Ovary (tissue), 9 donors: ENCODE results near the gene PARD3. TPM values are rescaled to one million over a fixed set of nuclear protein-coding genes. Genes with fewer than 3 reads are reported as not detected.

Source experiments
- DNase-seq, 5 donors: peaks; one replicate each; pipeline ENCODE4 v3.0.0-alpha.2; 2019 to 2020
- H3K27ac ChIP-seq, 2 donors: fragments of 200-600 bp; one replicate each; pipeline versions ENCODE4 v1.5.1 to v1.8.0; 2019 to 2022
- H3K27me3 ChIP-seq: fragments of 200-600 bp; one replicate; pipeline ENCODE4 v1.8.0; 2022
- H3K36me3 ChIP-seq: fragments of 200-600 bp; sonication (generic); one replicate; pipeline ENCODE4 v1.5.1; 2019
- H3K4me1 ChIP-seq: one replicate; pipeline ENCODE4 v1.8.1; 2013; ENCODE audit warnings: mild to moderate bottlenecking, moderate library complexity; ENCODE audit not compliant: insufficient read depth
- H3K4me3 ChIP-seq: fragments of 200-600 bp; sonication (generic); one replicate; pipeline ENCODE4 v1.5.1; 2017
- H3K9me3 ChIP-seq, 2 donors: fragments of 200-600 bp in 1 of 2; sonication (generic) in 1 of 2; one replicate each; pipeline versions ENCODE4 v1.5.1 to v1.8.1; 2013 to 2019; ENCODE audit warnings: mild to moderate bottlenecking in 1 of 2, moderate library complexity in 1 of 2
- EP300 ChIP-seq: sonication (generic); formaldehyde crosslinking; IDR thresholded peaks from one replicate; pipeline ENCODE4 v1.6.1; 2017; ENCODE audit warnings: antibody characterized with exemption
- POLR2A ChIP-seq: fragments of 450-650 bp; IDR thresholded peaks from one replicate; pipeline ENCODE4 v1.6.1; 2017; ENCODE audit warnings: antibody characterized with exemption, mild to moderate bottlenecking, moderate library complexity
- WGBS, 3 donors: extraction: QIAGEN DNeasy Blood & Tissue Kit in 1 of 3; methylation state at CpG; one replicate each; pipeline versions ENCODE4 v1.1.5 to v1.1.7; 2013 to 2017; 5-methylcytosine and 5-hydroxymethylcytosine counted together
- intact Hi-C, 4 donors: fragments of 100-400 bp; cut with DNase I; formaldehyde crosslinking; loops; one replicate each; pipeline versions ENCODE4 v1.11.0 to v1.15.1; 2022 to 2023
- polyA plus RNA-seq, 2 donors: library from polyadenylated mRNA; stranded (reverse); fragments of 200-250 nt in 1 of 2; fragments of 350-450 nt in 1 of 2; fragmentation: Illumina TruSeq in 1 of 2; extraction: RNeasy Lipid Tissue Mini Kit (QIAGEN cat#74804) in 1 of 2; gene quantifications; one replicate each; pipeline ENCODE4 v1.2.3, GENCODE V29; 2013 to 2014
- total RNA-seq, 7 donors: library from RNA; depleted of rRNA in 2 of 7; stranded (reverse); fragments of >200 nt in 2 of 7; fragmentation: NEBNext Ultra II Directional in 3 of 7; extraction: Animal tissue kit (Norgen Biotek cat#: 25700) in 3 of 7; gene quantifications; one replicate each; pipeline versions ENCODE4 v1.1.0 to v1.2.4, GENCODE V29; 2016 to 2023
- TF ChIP-seq, protein P1 (sequence below), 3 donors: fragments of 450-650 bp in 2 of 3; fragments of 200-600 bp in 1 of 3; IDR thresholded peaks; one replicate each; pipeline versions ENCODE4 v1.5.1 to v1.8.0; 2016 to 2022; ENCODE audit warnings: antibody characterized with exemption in 3 of 3, mild to moderate bottlenecking in 1 of 3
- donor health status: DM: no; HTN: no; CAD: no; lungs with moderate emphysema.
- donor health status: DM: no; HTN: no; CAD: no.
- donor health status: Bipolar disorder and iron deficiency.
- donor health status: DM: yes; HTN: yes; CAD: no.
- donor health status: DM: no; HTN: no; CAD: no.
- donor health status: DM: yes; HTN: yes; CAD: no.

PARD3 gene
- total and polyA plus RNA-seq, 9 donors = 31.8 to 92.3 (median 67.1) TPM

DNA sequence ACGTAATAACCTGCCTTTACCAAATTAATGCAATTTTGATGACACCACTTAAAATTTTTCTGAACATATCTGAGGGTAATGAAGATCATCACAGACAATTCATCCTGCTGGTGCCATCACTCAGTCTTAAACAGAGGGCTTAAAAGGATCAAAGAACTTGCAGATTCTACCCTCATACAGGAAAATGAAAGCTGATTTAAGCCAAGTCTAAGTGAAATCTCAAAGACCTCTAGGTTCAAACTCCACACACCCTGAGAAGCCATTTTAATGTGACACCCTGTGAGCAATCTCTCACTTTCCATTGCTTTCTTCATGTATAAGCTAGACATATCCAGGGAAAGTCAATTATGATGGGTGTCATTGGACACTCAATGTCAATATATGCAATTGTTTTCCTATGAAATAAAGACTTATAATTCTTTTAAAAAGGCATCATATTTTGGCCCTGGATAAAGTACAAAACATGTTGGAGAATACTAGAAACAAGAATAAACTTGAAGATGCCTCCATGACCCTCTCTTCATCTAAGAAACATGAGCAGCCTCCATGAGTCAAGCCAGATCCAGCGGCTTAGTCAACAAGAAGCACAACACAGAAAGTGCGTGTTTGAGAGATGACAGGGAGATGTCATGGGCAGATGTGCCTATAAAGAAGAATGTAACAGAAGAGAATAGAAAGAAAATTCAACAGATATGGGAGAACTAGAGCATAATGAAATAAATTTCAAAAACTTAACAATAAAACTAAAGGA, 291.9 kb downstream of the PARD3 start:
- H3K4me3 ChIP-seq = no peak overlapping the region
- intact Hi-C loops = no loop called here
- no peaks in the 10 kb centered on the region for H3K9me3 ChIP-seq
- 91 to 96% (median 95%) methylated on average over 3 of the region's 3 CpGs for whole genome bisulfite sequencing, 3 donors
- no peak for TF ChIP-seq POLR2A
- TF ChIP-seq, protein P1, sequence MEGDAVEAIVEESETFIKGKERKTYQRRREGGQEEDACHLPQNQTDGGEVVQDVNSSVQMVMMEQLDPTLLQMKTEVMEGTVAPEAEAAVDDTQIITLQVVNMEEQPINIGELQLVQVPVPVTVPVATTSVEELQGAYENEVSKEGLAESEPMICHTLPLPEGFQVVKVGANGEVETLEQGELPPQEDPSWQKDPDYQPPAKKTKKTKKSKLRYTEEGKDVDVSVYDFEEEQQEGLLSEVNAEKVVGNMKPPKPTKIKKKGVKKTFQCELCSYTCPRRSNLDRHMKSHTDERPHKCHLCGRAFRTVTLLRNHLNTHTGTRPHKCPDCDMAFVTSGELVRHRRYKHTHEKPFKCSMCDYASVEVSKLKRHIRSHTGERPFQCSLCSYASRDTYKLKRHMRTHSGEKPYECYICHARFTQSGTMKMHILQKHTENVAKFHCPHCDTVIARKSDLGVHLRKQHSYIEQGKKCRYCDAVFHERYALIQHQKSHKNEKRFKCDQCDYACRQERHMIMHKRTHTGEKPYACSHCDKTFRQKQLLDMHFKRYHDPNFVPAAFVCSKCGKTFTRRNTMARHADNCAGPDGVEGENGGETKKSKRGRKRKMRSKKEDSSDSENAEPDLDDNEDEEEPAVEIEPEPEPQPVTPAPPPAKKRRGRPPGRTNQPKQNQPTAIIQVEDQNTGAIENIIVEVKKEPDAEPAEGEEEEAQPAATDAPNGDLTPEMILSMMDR (IDR thresholded peaks at IDR 0.05) = no peak
- no peak for TF ChIP-seq EP300
- H3K27me3 ChIP-seq = no peaks in the 10 kb centered on the region
- H3K36me3 ChIP-seq = no peaks in the 10 kb centered on the region
- no peak for DNase-seq
- H3K27ac ChIP-seq = no peak overlapping the region
- H3K4me1 ChIP-seq = peaks cover 6% of the 10 kb centered on the region

DNA sequence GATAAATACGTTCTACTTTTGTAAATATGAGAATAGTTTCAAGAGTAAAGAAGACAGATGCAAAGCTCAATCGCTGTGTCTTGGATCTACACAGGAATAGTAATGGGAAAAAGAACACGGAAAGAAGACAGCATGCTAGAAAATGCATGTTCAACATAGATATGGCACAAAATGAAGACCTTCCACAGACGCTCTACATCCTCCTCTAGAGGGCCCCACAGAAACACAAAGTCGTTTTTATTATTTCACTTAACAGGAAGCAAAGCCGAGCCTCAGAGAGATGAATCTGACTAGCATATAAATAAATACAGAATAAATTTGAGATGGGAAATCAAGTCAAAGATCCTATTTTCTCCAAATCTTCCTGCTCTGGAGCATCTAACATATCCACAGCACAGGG, 292.6 kb downstream of the PARD3 start:
- TF ChIP-seq POLR2A = no peak
- H3K27ac ChIP-seq = no peak overlapping the region
- WGBS, 3 donors = 65 to 75% (median 75%) methylated on average over 6 of the region's 6 CpGs
- H3K9me3 ChIP-seq = no peaks in the 10 kb centered on the region
- H3K4me1 ChIP-seq = peaks cover 5% of the 10 kb centered on the region
- no peak for DNase-seq
- no peaks in the 10 kb centered on the region for H3K27me3 ChIP-seq
- H3K4me3 ChIP-seq = no peak overlapping the region
- intact Hi-C loops = no loop called here
- no peaks in the 10 kb centered on the region for H3K36me3 ChIP-seq

DNA sequence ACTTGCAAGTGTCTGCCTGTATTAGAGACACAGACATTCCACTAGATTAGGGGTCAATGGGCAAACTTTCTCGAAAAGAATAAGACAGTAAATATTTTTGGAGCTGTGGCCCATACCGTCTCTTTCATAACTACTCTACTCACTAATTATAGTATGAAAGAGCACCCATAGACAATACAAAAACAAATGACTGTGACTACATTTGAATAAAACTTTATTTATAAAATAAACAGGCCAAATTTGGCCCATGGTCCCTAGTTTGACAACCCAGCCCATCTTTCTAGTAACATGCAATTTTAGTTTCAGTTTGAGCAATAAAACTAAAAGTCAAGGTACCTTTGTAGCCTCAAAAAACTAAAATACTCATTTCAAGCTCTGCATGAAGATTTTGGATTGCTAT, 294.6 kb downstream of the PARD3 start:
- DNase-seq = no peak
- Histone ChIP-seq H3K36me3 (no peaks in the 10 kb centered on the region), H3K4me3 (no peak overlapping the region), H3K9me3 (no peaks in the 10 kb centered on the region), H3K4me1 (no peaks in the 10 kb centered on the region), H3K27ac (no peak overlapping the region), H3K27me3 (no peaks in the 10 kb centered on the region)
- WGBS, 3 donors = 86 to 91% (median 90%) methylated on average over 2 of the region's 2 CpGs
- intact Hi-C loops = no loop called here
- TF ChIP-seq EP300 (no peak), POLR2A (no peak)
- TF ChIP-seq, protein P1 (IDR thresholded peaks at IDR 0.05) = no peak

DNA sequence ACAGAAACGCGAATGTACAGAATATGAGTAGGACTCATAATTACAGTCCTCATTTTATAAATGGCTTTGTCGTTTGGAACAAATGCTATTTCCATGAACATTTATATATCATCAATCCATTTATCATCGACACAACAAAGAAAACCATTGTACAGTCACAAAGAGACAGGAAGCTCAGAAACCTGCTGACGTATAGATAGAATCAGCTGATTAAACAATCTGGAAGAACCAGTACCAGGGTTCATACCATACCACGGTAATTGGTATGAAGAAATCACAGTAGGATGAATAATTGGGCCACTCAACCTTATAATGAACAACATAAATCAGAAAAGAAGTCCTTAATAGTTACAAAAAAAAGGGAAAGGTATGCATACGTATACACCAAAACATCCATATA, 295.0 kb downstream of the PARD3 start:
- H3K27ac ChIP-seq = no peak overlapping the region
- intact Hi-C loops = no loop called here

DNA sequence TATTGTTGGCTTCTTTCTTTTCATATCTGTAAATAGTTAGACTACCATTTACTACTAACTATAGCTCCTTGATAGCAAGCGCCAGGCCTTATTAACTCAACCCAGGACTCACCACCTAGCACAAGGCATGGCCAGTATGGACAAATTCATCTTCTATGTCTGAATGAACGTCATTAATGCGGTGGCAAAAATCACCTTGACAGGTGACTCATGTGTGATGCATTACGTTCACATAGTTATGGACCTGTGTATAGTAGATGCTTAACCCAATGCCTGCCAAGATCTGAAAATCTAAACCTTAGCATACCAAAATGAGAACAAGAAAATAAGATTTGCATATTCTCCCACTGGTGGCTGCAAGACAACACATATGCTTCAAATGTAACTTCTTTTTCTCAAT, 300.8 kb downstream of the PARD3 start:
- H3K4me1 ChIP-seq = no peaks in the 10 kb centered on the region
- no peaks in the 10 kb centered on the region for H3K9me3 ChIP-seq
- H3K36me3 ChIP-seq = no peaks in the 10 kb centered on the region
- WGBS, 3 donors = 93 to 100% (median 99%) methylated on average over 4 of the region's 4 CpGs
- no peak for DNase-seq
- no peak overlapping the region for H3K27ac ChIP-seq
- intact Hi-C loops = no loop called here
- no peak overlapping the region for H3K4me3 ChIP-seq
- no peaks in the 10 kb centered on the region for H3K27me3 ChIP-seq
- no peak for TF ChIP-seq EP300
- TF ChIP-seq POLR2A = no peak
- TF ChIP-seq, protein P1 (IDR thresholded peaks at IDR 0.05) = no peak

More for the DNA sequence above, 295.0 kb downstream of the PARD3 start:
- H3K9me3 ChIP-seq = no peaks in the 10 kb centered on the region
- no peak for TF ChIP-seq EP300
- TF ChIP-seq, protein P1 (IDR thresholded peaks at IDR 0.05) = no peak
- TF ChIP-seq POLR2A = no peak
- WGBS, 3 donors = 89% methylated on average over 7 of the region's 7 CpGs
- H3K4me1 ChIP-seq = no peaks in the 10 kb centered on the region
- H3K27me3 ChIP-seq = no peaks in the 10 kb centered on the region
- no peak overlapping the region for H3K4me3 ChIP-seq
- no peak for DNase-seq
- H3K36me3 ChIP-seq = no peaks in the 10 kb centered on the region
